Keratinocyte (primary cell): ENCODE measurements around the gene GLS. TPM values are rescaled to one million over a fixed set of nuclear protein-coding genes. Genes with fewer than 3 reads are reported as not detected.

Source experiments
- DNase-seq: peaks from one replicate; pipeline ENCODE4 v3.0.0-alpha.2; 2011; ENCODE audit warnings: low read depth, missing footprints, low spot score
- FAIRE-seq: peaks from 2 replicates; lab custom pipeline; 2011; peaks lifted over from hg19 to GRCh38; lab: Jason Lieb, UNC
- H2AFZ ChIP-seq: 2 replicates; pipeline ENCODE4 v1.6.0; 2012; ENCODE audit warnings: low read length, control low read depth, inconsistent platforms; ENCODE audit not compliant: control insufficient read depth
- H3K27ac ChIP-seq: 2 replicates; pipeline ENCODE4 v1.5.1; 2011; ENCODE audit warnings: low read length; ENCODE audit not compliant: control insufficient read depth, insufficient read depth
- H3K27me3 ChIP-seq: 3 replicates; pipeline ENCODE4 v1.6.0; 2011; ENCODE audit warnings: low read length; ENCODE audit not compliant: control insufficient read depth, insufficient read depth; ENCODE audit errors: extremely low read depth
- H3K36me3 ChIP-seq, 2 experiments: 2 replicates in 1 of 2; 3 replicates in 1 of 2; pipeline ENCODE4 v1.5.1; 2011; ENCODE audit warnings: low read length in 2 of 2, mild to moderate bottlenecking in 1 of 2; ENCODE audit not compliant: control insufficient read depth in 2 of 2, insufficient read depth in 2 of 2; ENCODE audit errors: extremely low read depth in 1 of 2
- H3K4me1 ChIP-seq: 3 replicates; pipeline ENCODE4 v1.5.1; 2011; ENCODE audit warnings: low read length; ENCODE audit not compliant: control insufficient read depth, insufficient read depth; ENCODE audit errors: extremely low read depth
- H3K4me2 ChIP-seq: 3 replicates; pipeline ENCODE4 v1.6.0; 2011; ENCODE audit warnings: low read depth, low read length; ENCODE audit not compliant: control insufficient read depth, insufficient read depth; ENCODE audit errors: extremely low read depth
- H3K4me3 ChIP-seq, 3 experiments: fragments of 200-600 bp in 1 of 3; sonication (generic) in 1 of 3; 2 replicates in 2 of 3; 3 replicates in 1 of 3; pipeline ENCODE4 v1.5.1; 2011 to 2016; ENCODE audit warnings: low read length in 3 of 3, mild to moderate bottlenecking in 3 of 3, control low read depth in 2 of 3, inconsistent platforms in 1 of 3, low read depth in 1 of 3, mixed read lengths in 1 of 3, mixed run types in 1 of 3, moderate library complexity in 1 of 3; ENCODE audit not compliant: control insufficient read depth in 2 of 3, insufficient read depth in 2 of 3; ENCODE audit errors: extremely low read depth in 1 of 3
- H3K79me2 ChIP-seq: 2 replicates; pipeline ENCODE4 v1.6.0; 2012; ENCODE audit warnings: low read length; ENCODE audit not compliant: control insufficient read depth, insufficient read depth
- H3K9ac ChIP-seq: 3 replicates; pipeline ENCODE4 v1.6.0; 2011; ENCODE audit warnings: low read length; ENCODE audit not compliant: control insufficient read depth, insufficient read depth; ENCODE audit errors: extremely low read depth
- H3K9me1 ChIP-seq: 3 replicates; pipeline ENCODE4 v1.6.0; 2011; ENCODE audit warnings: low read length; ENCODE audit not compliant: control insufficient read depth, insufficient read depth; ENCODE audit errors: extremely low read depth
- H3K9me3 ChIP-seq: 2 replicates; pipeline ENCODE4 v1.5.1; 2012; ENCODE audit warnings: low read depth, low read length; ENCODE audit not compliant: control insufficient read depth
- H4K20me1 ChIP-seq: 3 replicates; pipeline ENCODE4 v1.6.0; 2011; ENCODE audit warnings: low read length; ENCODE audit not compliant: control insufficient read depth, insufficient read depth; ENCODE audit errors: extremely low read depth
- CTCF ChIP-seq, 3 experiments: IDR thresholded peaks in 1 of 3; conservative IDR thresholded peaks in 1 of 3; optimal IDR thresholded peaks in 1 of 3; 2 replicates in 2 of 3; 3 replicates in 1 of 3; pipeline versions ENCODE3 to v1.5.1; 2011; ENCODE audit warnings: low read length in 3 of 3, mild to moderate bottlenecking in 3 of 3, moderate library complexity in 2 of 3, control low read depth in 1 of 3, inconsistent platforms in 1 of 3; ENCODE audit not compliant: insufficient read depth in 2 of 3; ENCODE audit errors: extremely low read depth in 1 of 3
- EZH2 ChIP-seq: IDR thresholded peaks from one replicate; pipeline ENCODE4 v1.6.1; 2012; ENCODE audit warnings: inconsistent platforms, mild to moderate bottlenecking, low read length, moderate library complexity
- dilution Hi-C: fragments of 300-500 bp; cut with MboI; formaldehyde crosslinking; loops from one replicate; pipeline ENCODE4 v1.7.0; 2020; ENCODE audit warnings: low sequenced_read_pairs; ENCODE audit not compliant: extremely low pct_ligation_motif_present
- polyA plus RNA-seq, 5 experiments: library from polyadenylated mRNA; depleted of rRNA in 3 of 5; stranded (reverse) in 3 of 5; stranded (forward) in 1 of 5; unstranded in 1 of 5; fragments of >200 nt; gene quantifications; 1 replicate in 1 of 5; 2 replicates in 3 of 5; 3 replicates in 1 of 5; pipeline versions ENCODE4 v1.2.1 to v1.2.3, GENCODE V29; 2011 to 2012; ENCODE audit warnings: missing spikeins in 2 of 5, low read depth in 1 of 5, low replicate concordance in 1 of 5

Gene GLS
- polyA plus RNA-seq, 1 donor (not counting 4 experiments of a cell fraction or from before 2014, with no cell fraction given), result 130 TPM

- TF ChIP-seq EZH2, result no peak
- no peak for TF ChIP-seq CTCF (optimal IDR thresholded peaks at IDR 0.05 in 1 of 3, IDR thresholded peaks at IDR 0.05 in 1 of 3, conservative IDR thresholded peaks at IDR 0.05 in 1 of 3; ENCODE audit: extremely low read depth in 1 of 3, insufficient read depth in 2 of 3, low read length in 3 of 3)
- Histone ChIP-seq H4K20me1 (no peaks in the 10 kb centered on the region), H3K9me3 (no peaks in the 10 kb centered on the region), H3K9me1 (no peaks in the 10 kb centered on the region), H2AFZ (no peak overlapping the region), H3K36me3 (no peaks in the 10 kb centered on the region), H3K4me2 (peak overlapping the region; percentile 42), H3K4me3 (no peak overlapping the region), H3K79me2 (no peaks in the 10 kb centered on the region), H3K27me3 (no peaks in the 10 kb centered on the region), H3K4me1 (peaks cover 28% of the 10 kb centered on the region), H3K9ac (no peak overlapping the region), H3K27ac (peak overlapping the region; percentile 0)
- peak; percentile 87 for FAIRE-seq
- dilution Hi-C loops, result no loop called here
- DNase-seq, result no peak
Measured at GRCh38 chr2:190947711-190948251, 67.2 kb downstream of the GLS start.

GRCh38 chr2:190948671-190949070, 68.0 kb downstream of the GLS start:
- Histone ChIP-seq H2AFZ (no peak overlapping the region), H3K79me2 (no peaks in the 10 kb centered on the region), H3K27ac (no peak overlapping the region), H3K9me3 (no peaks in the 10 kb centered on the region), H3K4me1 (peaks cover 28% of the 10 kb centered on the region), H3K36me3 (no peaks in the 10 kb centered on the region), H3K4me3 (no peak overlapping the region), H3K9ac (no peak overlapping the region), H3K4me2 (peak overlapping the region; percentile 44), H3K27me3 (no peaks in the 10 kb centered on the region), H4K20me1 (no peaks in the 10 kb centered on the region), H3K9me1 (no peaks in the 10 kb centered on the region)
- no peak for DNase-seq
- TF ChIP-seq CTCF (optimal IDR thresholded peaks at IDR 0.05 in 1 of 3, IDR thresholded peaks at IDR 0.05 in 1 of 3, conservative IDR thresholded peaks at IDR 0.05 in 1 of 3; ENCODE audit: extremely low read depth in 1 of 3, insufficient read depth in 2 of 3, low read length in 3 of 3) (no peak), EZH2 (no peak)
- peak; percentile 66 for FAIRE-seq
- dilution Hi-C loops, result no loop called here
